Measurements from ENCODE around the gene CTNND2. TPM values are rescaled to one million over a fixed set of nuclear protein-coding genes. Genes with fewer than 3 reads are reported as not detected.

CTNND2 gene
- total RNA-seq, 2 donors from 2014 or later = 0.82 to 0.95 TPM

- intact Hi-C loops (cut with DNase I, micrococcal nuclease) = no loop called here
- DNase-seq (no peak), ATAC-seq (no peak)
These were observed 339.5 kb downstream of the CTNND2 start for GRCh38 chr5:11564706-11565105.

GRCh38 chr5:11563822-11564221 is 340.4 kb downstream of the CTNND2 start:
- intact Hi-C loops (cut with DNase I, micrococcal nuclease) = no loop called here
- ATAC-seq (no peak), DNase-seq (no peak)

GRCh38 chr5:11560915-11561697 is 343.1 kb downstream of the CTNND2 start:
- ATAC-seq (no peak), DNase-seq (no peak)
- intact Hi-C loops (cut with DNase I, micrococcal nuclease) = no loop called here

GRCh38 chr5:11557063-11557462 is 347.2 kb downstream of the CTNND2 start:
- no peak for ATAC-seq
- DNase-seq = no peak
- intact Hi-C loops (cut with DNase I, micrococcal nuclease) = no loop called here

- intact Hi-C loops (cut with DNase I, micrococcal nuclease) = no loop called here
- no peak for DNase-seq
- ATAC-seq = no peak
These were observed 349.1 kb downstream of the CTNND2 start for GRCh38 chr5:11555171-11555570.

GRCh38 chr5:11547730-11548129 is 356.5 kb downstream of the CTNND2 start:
- intact Hi-C loops (cut with DNase I, micrococcal nuclease) = no loop called here
- no peak for DNase-seq
- ATAC-seq = no peak

- DNase-seq (no peak), ATAC-seq (no peak)
- intact Hi-C loops (cut with DNase I, micrococcal nuclease) = no loop called here
These were observed 357.1 kb downstream of the CTNND2 start for GRCh38 chr5:11547140-11547539.

- DNase-seq (no peak), ATAC-seq (no peak)
- intact Hi-C loops (cut with DNase I, micrococcal nuclease) = no loop called here
These were observed 364.1 kb downstream of the CTNND2 start for GRCh38 chr5:11540112-11540511.

- DNase-seq (no peak), ATAC-seq (no peak)
- intact Hi-C loops (cut with DNase I, micrococcal nuclease) = no loop called here
These were observed 372.3 kb downstream of the CTNND2 start for GRCh38 chr5:11531811-11532555.

- DNase-seq (no peak), ATAC-seq (no peak)
- intact Hi-C loops (cut with DNase I, micrococcal nuclease) = no loop called here
These were observed 375.5 kb downstream of the CTNND2 start for GRCh38 chr5:11528720-11529119.

- DNase-seq (no peak), ATAC-seq (peak; percentile 35)
- intact Hi-C loops (cut with DNase I, micrococcal nuclease) = no loop called here
These were observed 376.4 kb downstream of the CTNND2 start for GRCh38 chr5:11527652-11528349.

- DNase-seq (no peak), ATAC-seq (no peak)
- intact Hi-C loops (cut with DNase I, micrococcal nuclease) = no loop called here
These were observed 379.2 kb downstream of the CTNND2 start for GRCh38 chr5:11525020-11525419.

GRCh38 chr5:11524188-11524587 is 380.1 kb downstream of the CTNND2 start:
- intact Hi-C loops (cut with DNase I, micrococcal nuclease) = no loop called here
- ATAC-seq (no peak), DNase-seq (no peak)

GRCh38 chr5:11522796-11523195 is 381.4 kb downstream of the CTNND2 start:
- no peak for ATAC-seq
- intact Hi-C loops (cut with DNase I, micrococcal nuclease) = no loop called here
- no peak for DNase-seq

GRCh38 chr5:11520241-11520930 is 383.9 kb downstream of the CTNND2 start:
- intact Hi-C loops (cut with DNase I, micrococcal nuclease) = no loop called here
- ATAC-seq = no peak
- no peak for DNase-seq

- intact Hi-C loops (cut with DNase I, micrococcal nuclease) = no loop called here
- DNase-seq (no peak), ATAC-seq (no peak)
These were observed 385.0 kb downstream of the CTNND2 start for GRCh38 chr5:11519236-11519635.

- DNase-seq (no peak), ATAC-seq (no peak)
- intact Hi-C loops (cut with DNase I, micrococcal nuclease) = no loop called here
These were observed 385.6 kb downstream of the CTNND2 start for GRCh38 chr5:11518676-11519075.

GRCh38 chr5:11514705-11515432 is 389.4 kb downstream of the CTNND2 start:
- intact Hi-C loops (cut with DNase I, micrococcal nuclease) = no loop called here
- ATAC-seq = no peak
- DNase-seq = no peak

GRCh38 chr5:11511878-11512277 is 392.4 kb downstream of the CTNND2 start:
- intact Hi-C loops (cut with DNase I, micrococcal nuclease) = no loop called here
- DNase-seq = no peak
- ATAC-seq = no peak

All from left colon (tissue), 2 donors.